AG04449 (cell line): Measurements from ENCODE around the gene ARHGEF37.
A peak's percentile ranks its signal among the peaks of the same experiment; 100 is the strongest.
"Not testable (repeated sequence)": the region's sequence is repeated elsewhere in the genome, so short reads cannot be mapped to it uniquely, and the experiment has no call there.

Experiments
- CTCF ChIA-PET: fragments of 350-600 bp; formaldehyde crosslinking; extraction: SDS; loops from one replicate; lab custom pipeline; 2021; ENCODE audit warnings: antibody characterized with exemption; lab: Yijun Ruan, JAX
- POLR2A ChIA-PET: fragments of 400-600, 350-600 bp; formaldehyde crosslinking; extraction: SDS; loops from one replicate; lab custom pipeline; 2020; ENCODE audit warnings: antibody characterized with exemption, inconsistent platforms; lab: Yijun Ruan, JAX
- DNase-seq: peaks from one replicate; pipeline ENCODE4 v3.0.0-alpha.2; 2010; ENCODE audit warnings: low read depth, low spot score
- H3K4me3 ChIP-seq: 2 replicates; pipeline ENCODE4 v1.5.1; 2011; ENCODE audit warnings: low read depth, mild to moderate bottlenecking, control low read depth, low read length
- CTCF ChIP-seq: IDR thresholded peaks from one replicate; pipeline ENCODE4 v1.5.1; 2011; ENCODE audit warnings: mild to moderate bottlenecking, moderate library complexity, low read length, control low read depth, inconsistent platforms; ENCODE audit not compliant: insufficient read depth; ENCODE audit errors: missing control alignments

Gene ARHGEF37

GRCh38 chr5:149581192-149581861, at the start of gene ARHGEF37:
Gene ARHGEF37, plus strand, starts transcription at chr5:149581498. Its CDS starts 16,272 bp downstream, at chr5:149597770.
- TF ChIP-seq CTCF, result no peak
- ChIA-PET CTCF (interaction anchor here (0.7 to 6.9 kb wide), 7 partner anchors 8 to 216 kb away, joined by 3 to 36 read pairs (median 4); no protein-coding TSS in a partner anchor), POLR2A (interaction anchor here (0.6 kb wide), 1 partner anchor 15 kb away, joined by 3 read pairs; no protein-coding TSS in a partner anchor)
- peak within 1 kb of the TSS; percentile 57 for H3K4me3 ChIP-seq
- DNase-seq, result no peak

GRCh38 chr5:149532413-149532812, 48.9 kb upstream of the ARHGEF37 start:
- ChIA-PET POLR2A (no interaction called here), CTCF (interaction anchor here (1.0 to 1.5 kb wide), 2 partner anchors 13 to 17 kb away, joined by 3 to 4 read pairs; no protein-coding TSS in a partner anchor)
- H3K4me3 ChIP-seq, result no peak overlapping the region
- no peak for TF ChIP-seq CTCF
- DNase-seq, result no peak

- not testable (repeated sequence) for H3K4me3 ChIP-seq, DNase-seq
- ChIA-PET CTCF (interaction anchor here (1.9 kb wide), 1 partner anchor 24 kb away, joined by 7 read pairs; no protein-coding TSS in a partner anchor), POLR2A (interaction anchor here (1.5 kb wide), 1 partner anchor 50 kb away, joined by 5 read pairs; no protein-coding TSS in a partner anchor)
Observed at GRCh38 chr5:149535787-149536186, 45.5 kb upstream of the ARHGEF37 start.

- no peak for TF ChIP-seq CTCF
- POLR2A ChIA-PET, result interaction anchor here (0.7 kb wide), 1 partner anchor 39 kb away, joined by 3 read pairs; no protein-coding TSS in a partner anchor
- DNase-seq, result no peak
- no peak overlapping the region for H3K4me3 ChIP-seq
- CTCF ChIA-PET, result interaction anchor here (1.9 kb wide), 1 partner anchor 26 kb away, joined by 7 read pairs; no protein-coding TSS in a partner anchor
Observed at GRCh38 chr5:149537374-149537975, 43.8 kb upstream of the ARHGEF37 start.

GRCh38 chr5:149540089-149540488, 41.2 kb upstream of the ARHGEF37 start:
- DNase-seq, result no peak
- no peak for TF ChIP-seq CTCF
- ChIA-PET POLR2A (no interaction called here), CTCF (interaction anchor here (0.8 kb wide), 1 partner anchor 12 kb away, joined by 3 read pairs; no protein-coding TSS in a partner anchor)
- no peak overlapping the region for H3K4me3 ChIP-seq

GRCh38 chr5:149541893-149542292, 39.4 kb upstream of the ARHGEF37 start:
- H3K4me3 ChIP-seq, result no peak overlapping the region
- POLR2A ChIA-PET, result interaction anchor here (0.7 to 1.8 kb wide), 3 partner anchors 8 to 56 kb away, joined by 4 to 5 read pairs (median 4); partner anchors contain the start of gene CSNK1A1
- DNase-seq, result no peak
- TF ChIP-seq CTCF, result no peak
- CTCF ChIA-PET, result interaction anchor here (1.0 to 2.3 kb wide), 3 partner anchors 10 to 100 kb away, joined by 3 to 8 read pairs (median 3); partner anchors contain the start of gene CSNK1A1
